HepG2 (cell line): ENCODE measurements around the gene TMPO. TPM values are rescaled to one million over a fixed set of nuclear protein-coding genes. Genes with fewer than 3 reads are reported as not detected.
A peak's percentile ranks its signal among the peaks of the same experiment; 100 is the strongest.

ENCODE experiments used
- BORCS8-MEF2B ChIP-seq: sonication (generic); formaldehyde crosslinking; IDR thresholded peaks from 2 replicates; pipeline ENCODE4 v1.8.0; 2022; ENCODE audit warnings: mild to moderate bottlenecking, missing genetic modification reagents
- CREBL2 ChIP-seq: sonication (generic); formaldehyde crosslinking; IDR thresholded peaks from 2 replicates; pipeline ENCODE4 v1.8.1; 2023; ENCODE audit warnings: missing genetic modification reagents, mild to moderate bottlenecking, borderline replicate concordance
- DPF2 ChIP-seq: sonication (generic); formaldehyde crosslinking; IDR thresholded peaks from 2 replicates; pipeline ENCODE4 v1.4.0; 2020; ENCODE audit warnings: mild to moderate bottlenecking, low read depth, missing genetic modification reagents, borderline replicate concordance
- ETV5 ChIP-seq: IDR thresholded peaks from 2 replicates; pipeline ENCODE4 v1.6.1; 2018; ENCODE audit warnings: missing biosample characterization, missing genetic modification reagents, inconsistent platforms, borderline replicate concordance
- GLMP ChIP-seq: sonication (generic); formaldehyde crosslinking; IDR thresholded peaks from 2 replicates; pipeline ENCODE4 v1.9.0; 2021; ENCODE audit warnings: missing genetic modification reagents, mild to moderate bottlenecking, borderline replicate concordance
- MATR3 ChIP-seq: sonication (generic); formaldehyde crosslinking; IDR thresholded peaks from 2 replicates; pipeline ENCODE4 v1.4.0; 2020; ENCODE audit warnings: missing genetic modification reagents
- MYC ChIP-seq: sonication (generic); formaldehyde crosslinking; IDR thresholded peaks from 2 replicates; pipeline ENCODE4 v1.9.0; 2021; ENCODE audit warnings: missing genetic modification reagents, borderline replicate concordance
- PAX8 ChIP-seq: sonication (generic); formaldehyde crosslinking; IDR thresholded peaks from 2 replicates; pipeline ENCODE4 v1.8.0; 2022; ENCODE audit warnings: mild to moderate bottlenecking, missing genetic modification reagents, borderline replicate concordance
- RFXANK ChIP-seq: IDR thresholded peaks from 2 replicates; pipeline ENCODE4 v1.6.1; 2016
- SOX5 ChIP-seq: IDR thresholded peaks from 2 replicates; pipeline ENCODE4 v1.6.1; 2016; ENCODE audit warnings: borderline replicate concordance
- SPEN ChIP-seq: sonication (generic); formaldehyde crosslinking; IDR thresholded peaks from 2 replicates; pipeline ENCODE4 v1.5.1; 2020; ENCODE audit warnings: low read depth, mild to moderate bottlenecking, missing genetic modification reagents
- TFAP4 ChIP-seq: sonication (generic); IDR thresholded peaks from 2 replicates; pipeline ENCODE4 v1.6.1; 2016; ENCODE audit warnings: low read depth, borderline replicate concordance
- ZFX ChIP-seq: sonication (generic); formaldehyde crosslinking; IDR thresholded peaks from 2 replicates; pipeline ENCODE4 v1.4.0; 2020; ENCODE audit warnings: mild to moderate bottlenecking, low read depth, missing genetic modification reagents, moderate library complexity
- ZNF20 ChIP-seq: sonication (generic); formaldehyde crosslinking; IDR thresholded peaks from 2 replicates; pipeline ENCODE4 v1.4.0; 2020; ENCODE audit warnings: mild to moderate bottlenecking, moderate library complexity, missing genetic modification reagents
- ZNF292 ChIP-seq: sonication (generic); formaldehyde crosslinking; IDR thresholded peaks from 2 replicates; pipeline ENCODE4 v1.8.1; 2022; ENCODE audit warnings: mild to moderate bottlenecking, low read depth, missing genetic modification reagents, borderline replicate concordance
- ZNF432 ChIP-seq: sonication (generic); formaldehyde crosslinking; IDR thresholded peaks from 2 replicates; pipeline ENCODE4 v1.5.0; 2020; ENCODE audit warnings: missing genetic modification reagents, mild to moderate bottlenecking, borderline replicate concordance
- ZNF614 ChIP-seq: IDR thresholded peaks from 2 replicates; pipeline ENCODE4 v1.6.1; 2018; ENCODE audit warnings: missing biosample characterization, missing genetic modification reagents, inconsistent platforms, borderline replicate concordance
- polyA plus RNA-seq, 8 experiments: library from polyadenylated mRNA; depleted of rRNA in 3 of 8; stranded (reverse) in 7 of 8; unstranded in 1 of 8; fragments of >200 nt; fragmentation: Illumina TruSeq in 4 of 8; extraction: Trizol in 4 of 8; gene quantifications; 2 replicates each; pipeline versions ENCODE4 v1.2.1 to v1.2.3, GENCODE V29; 2011 to 2016; ENCODE audit warnings: low read depth in 4 of 8, missing spikeins in 1 of 8, mixed read lengths in 1 of 8; ENCODE audit not compliant: insufficient read depth in 1 of 8
- total RNA-seq, 5 experiments: library from RNA; depleted of rRNA; stranded (reverse); fragments of >200 nt; fragmentation: Illumina TruSeq; extraction: Trizol; gene quantifications; 2 replicates each; pipeline ENCODE4 v1.2.3, GENCODE V29; 2016; ENCODE audit warnings: low read depth in 1 of 5
- TF ChIP-seq, protein P1 (sequence below): sonication (generic); formaldehyde crosslinking; IDR thresholded peaks from 2 replicates; pipeline ENCODE4 v1.4.0; 2020; ENCODE audit warnings: mild to moderate bottlenecking, missing genetic modification reagents
- TF ChIP-seq, protein P2 (sequence below): sonication (generic); formaldehyde crosslinking; IDR thresholded peaks from 2 replicates; pipeline ENCODE4 v1.5.0; 2020; ENCODE audit warnings: missing genetic modification reagents

Gene TMPO
- total and polyA plus RNA-seq, 2 of the 13 experiments (the other 11 are each of a cell fraction or from before 2014, with no cell fraction given), result 24.2 to 167 TPM

- TF ChIP-seq, protein P1, sequence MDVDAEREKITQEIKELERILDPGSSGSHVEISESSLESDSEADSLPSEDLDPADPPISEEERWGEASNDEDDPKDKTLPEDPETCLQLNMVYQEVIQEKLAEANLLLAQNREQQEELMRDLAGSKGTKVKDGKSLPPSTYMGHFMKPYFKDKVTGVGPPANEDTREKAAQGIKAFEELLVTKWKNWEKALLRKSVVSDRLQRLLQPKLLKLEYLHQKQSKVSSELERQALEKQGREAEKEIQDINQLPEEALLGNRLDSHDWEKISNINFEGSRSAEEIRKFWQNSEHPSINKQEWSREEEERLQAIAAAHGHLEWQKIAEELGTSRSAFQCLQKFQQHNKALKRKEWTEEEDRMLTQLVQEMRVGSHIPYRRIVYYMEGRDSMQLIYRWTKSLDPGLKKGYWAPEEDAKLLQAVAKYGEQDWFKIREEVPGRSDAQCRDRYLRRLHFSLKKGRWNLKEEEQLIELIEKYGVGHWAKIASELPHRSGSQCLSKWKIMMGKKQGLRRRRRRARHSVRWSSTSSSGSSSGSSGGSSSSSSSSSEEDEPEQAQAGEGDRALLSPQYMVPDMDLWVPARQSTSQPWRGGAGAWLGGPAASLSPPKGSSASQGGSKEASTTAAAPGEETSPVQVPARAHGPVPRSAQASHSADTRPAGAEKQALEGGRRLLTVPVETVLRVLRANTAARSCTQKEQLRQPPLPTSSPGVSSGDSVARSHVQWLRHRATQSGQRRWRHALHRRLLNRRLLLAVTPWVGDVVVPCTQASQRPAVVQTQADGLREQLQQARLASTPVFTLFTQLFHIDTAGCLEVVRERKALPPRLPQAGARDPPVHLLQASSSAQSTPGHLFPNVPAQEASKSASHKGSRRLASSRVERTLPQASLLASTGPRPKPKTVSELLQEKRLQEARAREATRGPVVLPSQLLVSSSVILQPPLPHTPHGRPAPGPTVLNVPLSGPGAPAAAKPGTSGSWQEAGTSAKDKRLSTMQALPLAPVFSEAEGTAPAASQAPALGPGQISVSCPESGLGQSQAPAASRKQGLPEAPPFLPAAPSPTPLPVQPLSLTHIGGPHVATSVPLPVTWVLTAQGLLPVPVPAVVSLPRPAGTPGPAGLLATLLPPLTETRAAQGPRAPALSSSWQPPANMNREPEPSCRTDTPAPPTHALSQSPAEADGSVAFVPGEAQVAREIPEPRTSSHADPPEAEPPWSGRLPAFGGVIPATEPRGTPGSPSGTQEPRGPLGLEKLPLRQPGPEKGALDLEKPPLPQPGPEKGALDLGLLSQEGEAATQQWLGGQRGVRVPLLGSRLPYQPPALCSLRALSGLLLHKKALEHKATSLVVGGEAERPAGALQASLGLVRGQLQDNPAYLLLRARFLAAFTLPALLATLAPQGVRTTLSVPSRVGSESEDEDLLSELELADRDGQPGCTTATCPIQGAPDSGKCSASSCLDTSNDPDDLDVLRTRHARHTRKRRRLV (CRISPR knock-in tag), result peak; percentile 86
- TF ChIP-seq ZNF292 (CRISPR knock-in tag), result peak; percentile 89
- no peak for TF ChIP-seq MATR3 (CRISPR knock-in tag)
- no peak for TF ChIP-seq RFXANK (CRISPR knock-in tag)
- 0 out of 2 replicates have a peak, but pooled peaks have one; percentile 59 for TF ChIP-seq BORCS8-MEF2B (CRISPR knock-in tag)
- no peak for TF ChIP-seq DPF2 (CRISPR knock-in tag)
- TF ChIP-seq ZNF432 (CRISPR knock-in tag), result no peak
- TF ChIP-seq ZNF614, result peak; percentile 17; the same call in 1 of the 2 replicates
- no peak for TF ChIP-seq SPEN (CRISPR knock-in tag)
- TF ChIP-seq ZFX, result peak; percentile 90
- TF ChIP-seq GLMP (CRISPR knock-in tag), result no peak
- 0 out of 2 replicates have a peak, but pooled peaks have one; percentile 60 for TF ChIP-seq ZNF20 (CRISPR knock-in tag)
- TF ChIP-seq MYC (CRISPR knock-in tag), result peak; percentile 91
- TF ChIP-seq, protein P2, sequence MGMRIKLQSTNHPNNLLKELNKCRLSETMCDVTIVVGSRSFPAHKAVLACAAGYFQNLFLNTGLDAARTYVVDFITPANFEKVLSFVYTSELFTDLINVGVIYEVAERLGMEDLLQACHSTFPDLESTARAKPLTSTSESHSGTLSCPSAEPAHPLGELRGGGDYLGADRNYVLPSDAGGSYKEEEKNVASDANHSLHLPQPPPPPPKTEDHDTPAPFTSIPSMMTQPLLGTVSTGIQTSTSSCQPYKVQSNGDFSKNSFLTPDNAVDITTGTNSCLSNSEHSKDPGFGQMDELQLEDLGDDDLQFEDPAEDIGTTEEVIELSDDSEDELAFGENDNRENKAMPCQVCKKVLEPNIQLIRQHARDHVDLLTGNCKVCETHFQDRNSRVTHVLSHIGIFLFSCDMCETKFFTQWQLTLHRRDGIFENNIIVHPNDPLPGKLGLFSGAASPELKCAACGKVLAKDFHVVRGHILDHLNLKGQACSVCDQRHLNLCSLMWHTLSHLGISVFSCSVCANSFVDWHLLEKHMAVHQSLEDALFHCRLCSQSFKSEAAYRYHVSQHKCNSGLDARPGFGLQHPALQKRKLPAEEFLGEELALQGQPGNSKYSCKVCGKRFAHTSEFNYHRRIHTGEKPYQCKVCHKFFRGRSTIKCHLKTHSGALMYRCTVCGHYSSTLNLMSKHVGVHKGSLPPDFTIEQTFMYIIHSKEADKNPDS (CRISPR knock-in tag), result no peak
- peak; percentile 37; the same call in 1 of the 2 replicates for TF ChIP-seq ETV5 (CRISPR knock-in tag)
- TF ChIP-seq TFAP4, result peak; percentile 36; the same call in 1 of the 2 replicates
- peak; percentile 52; the same call in 1 of the 2 replicates for TF ChIP-seq CREBL2 (CRISPR knock-in tag)
- peak; percentile 22; the same call in 1 of the 2 replicates for TF ChIP-seq SOX5 (CRISPR knock-in tag)
- TF ChIP-seq PAX8, result peak; percentile 18; the same call in 1 of the 2 replicates
These were observed at the start of gene TMPO (continued) for GRCh38 chr12:98515287-98516110.
